Measurements from ENCODE around the gene SLCO2A1. TPM values are rescaled to one million over a fixed set of nuclear protein-coding genes. Genes with fewer than 3 reads are reported as not detected.
"Not testable (repeated sequence)": the region's sequence is repeated elsewhere in the genome, so short reads cannot be mapped to it uniquely, and the experiment has no call there.

Gene SLCO2A1
- total RNA-seq, result not detected

- CTCF ChIA-PET, result no interaction called here
- peak; percentile 28 for DNase-seq
Measured at GRCh38 chr3:134029734-134030378, at the start of gene SLCO2A1. Gene SLCO2A1, minus strand, starts transcription at chr3:134029925. Its CDS starts 123 bp downstream, at chr3:134029802.

GRCh38 chr3:134079111-134079547, 49.4 kb upstream of the SLCO2A1 start:
- CTCF ChIA-PET, result no interaction called here
- no peak overlapping the region for H3K27ac Mint-ChIP-seq
- no peaks in the 10 kb centered on the region for H3K27me3 Mint-ChIP-seq (ENCODE audit: low read depth)
- H3K4me3 Mint-ChIP-seq, result no peak overlapping the region
- no peaks in the 10 kb centered on the region for H3K36me3 Mint-ChIP-seq (ENCODE audit: low read depth)
- H3K9me3 Mint-ChIP-seq, result no peaks in the 10 kb centered on the region
- H3K4me1 Mint-ChIP-seq (ENCODE audit: low read depth), result no peaks in the 10 kb centered on the region
- DNase-seq, result no peak
- intact Hi-C loops (cut with micrococcal nuclease), result no loop called here

More at GRCh38 chr3:134029734-134030378, at the start of gene SLCO2A1:
- intact Hi-C loops (cut with micrococcal nuclease), result loop anchor here (5.0 kb wide), 1 partner anchor 88 kb away; no protein-coding TSS in a partner anchor
- H3K9me3 Mint-ChIP-seq, result no peaks in the 10 kb centered on the region
- no peak within 1 kb of the TSS for H3K27ac Mint-ChIP-seq
- peaks cover 39% of the 10 kb centered on the region for H3K27me3 Mint-ChIP-seq (ENCODE audit: low read depth)
- H3K4me1 Mint-ChIP-seq (ENCODE audit: low read depth), result peaks cover 8% of the 10 kb centered on the region
- H3K4me3 Mint-ChIP-seq, result peak within 1 kb of the TSS; percentile 63
- H3K36me3 Mint-ChIP-seq (ENCODE audit: low read depth), result no peaks in the 10 kb centered on the region

GRCh38 chr3:134078169-134078831, 48.6 kb upstream of the SLCO2A1 start:
- intact Hi-C loops (cut with micrococcal nuclease), result no loop called here
- Mint-ChIP-seq H3K9me3 (no peaks in the 10 kb centered on the region), H3K36me3 (ENCODE audit: low read depth) (no peaks in the 10 kb centered on the region), H3K4me1 (ENCODE audit: low read depth) (no peaks in the 10 kb centered on the region), H3K27ac (no peak overlapping the region), H3K4me3 (no peak overlapping the region), H3K27me3 (ENCODE audit: low read depth) (no peaks in the 10 kb centered on the region)
- no peak for DNase-seq
- CTCF ChIA-PET, result no interaction called here

- no peaks in the 10 kb centered on the region for H3K27me3 Mint-ChIP-seq (ENCODE audit: low read depth)
- H3K9me3 Mint-ChIP-seq, result no peaks in the 10 kb centered on the region
- no peak overlapping the region for H3K27ac Mint-ChIP-seq
- H3K4me1 Mint-ChIP-seq (ENCODE audit: low read depth), result no peaks in the 10 kb centered on the region
- DNase-seq, result no peak
- intact Hi-C loops (cut with micrococcal nuclease), result no loop called here
- H3K36me3 Mint-ChIP-seq (ENCODE audit: low read depth), result no peaks in the 10 kb centered on the region
- H3K4me3 Mint-ChIP-seq, result no peak overlapping the region
- CTCF ChIA-PET, result no interaction called here
Measured at GRCh38 chr3:134077649-134078161, 48.0 kb upstream of the SLCO2A1 start.

- Mint-ChIP-seq H3K9me3 (no peaks in the 10 kb centered on the region), H3K27ac (no peak overlapping the region), H3K36me3 (ENCODE audit: low read depth) (no peaks in the 10 kb centered on the region), H3K27me3 (ENCODE audit: low read depth) (no peaks in the 10 kb centered on the region), H3K4me1 (ENCODE audit: low read depth) (no peaks in the 10 kb centered on the region), H3K4me3 (no peak overlapping the region)
- DNase-seq, result no peak
- CTCF ChIA-PET, result interaction anchor here (0.7 kb wide), 1 partner anchor 147 kb away, joined by 3 read pairs; no protein-coding TSS in a partner anchor
- intact Hi-C loops (cut with micrococcal nuclease), result no loop called here
Measured at GRCh38 chr3:134076851-134077250, 47.1 kb upstream of the SLCO2A1 start.

- Mint-ChIP-seq H3K4me3 (no peak overlapping the region), H3K36me3 (ENCODE audit: low read depth) (no peaks in the 10 kb centered on the region), H3K4me1 (ENCODE audit: low read depth) (no peaks in the 10 kb centered on the region), H3K27ac (no peak overlapping the region), H3K27me3 (ENCODE audit: low read depth) (no peaks in the 10 kb centered on the region), H3K9me3 (no peaks in the 10 kb centered on the region)
- intact Hi-C loops (cut with micrococcal nuclease), result no loop called here
- CTCF ChIA-PET, result no interaction called here
- DNase-seq, result no peak
Measured at GRCh38 chr3:134075846-134076245, 46.1 kb upstream of the SLCO2A1 start.

- DNase-seq, result no peak
- H3K27ac Mint-ChIP-seq, result no peak overlapping the region
- no peaks in the 10 kb centered on the region for H3K27me3 Mint-ChIP-seq (ENCODE audit: low read depth)
- H3K9me3 Mint-ChIP-seq, result no peaks in the 10 kb centered on the region
- no peak overlapping the region for H3K4me3 Mint-ChIP-seq
- H3K36me3 Mint-ChIP-seq (ENCODE audit: low read depth), result no peaks in the 10 kb centered on the region
- H3K4me1 Mint-ChIP-seq (ENCODE audit: low read depth), result no peaks in the 10 kb centered on the region
- intact Hi-C loops (cut with micrococcal nuclease), result no loop called here
- CTCF ChIA-PET, result no interaction called here
Measured at GRCh38 chr3:134075568-134075825, 45.8 kb upstream of the SLCO2A1 start.

- no peaks in the 10 kb centered on the region for H3K36me3 Mint-ChIP-seq (ENCODE audit: low read depth)
- CTCF ChIA-PET, result no interaction called here
- no peak overlapping the region for H3K4me3 Mint-ChIP-seq
- no peak overlapping the region for H3K27ac Mint-ChIP-seq
- no peak for DNase-seq
- intact Hi-C loops (cut with micrococcal nuclease), result no loop called here
- H3K9me3 Mint-ChIP-seq, result no peaks in the 10 kb centered on the region
- no peaks in the 10 kb centered on the region for H3K4me1 Mint-ChIP-seq (ENCODE audit: low read depth)
- no peaks in the 10 kb centered on the region for H3K27me3 Mint-ChIP-seq (ENCODE audit: low read depth)
Measured at GRCh38 chr3:134074790-134075567, 45.3 kb upstream of the SLCO2A1 start.

- H3K4me3 Mint-ChIP-seq, result no peak overlapping the region
- intact Hi-C loops (cut with micrococcal nuclease), result no loop called here
- no peak overlapping the region for H3K27ac Mint-ChIP-seq
- DNase-seq, result no peak
- H3K36me3 Mint-ChIP-seq (ENCODE audit: low read depth), result no peaks in the 10 kb centered on the region
- CTCF ChIA-PET, result no interaction called here
- H3K4me1 Mint-ChIP-seq (ENCODE audit: low read depth), result no peaks in the 10 kb centered on the region
- no peaks in the 10 kb centered on the region for H3K27me3 Mint-ChIP-seq (ENCODE audit: low read depth)
- H3K9me3 Mint-ChIP-seq, result no peaks in the 10 kb centered on the region
Measured at GRCh38 chr3:134074001-134074789, 44.5 kb upstream of the SLCO2A1 start.

GRCh38 chr3:134073583-134073945, 43.8 kb upstream of the SLCO2A1 start:
- DNase-seq, result no peak
- Mint-ChIP-seq H3K4me3 (no peak overlapping the region), H3K27ac (no peak overlapping the region), H3K9me3 (no peaks in the 10 kb centered on the region), H3K27me3 (ENCODE audit: low read depth) (no peaks in the 10 kb centered on the region), H3K4me1 (ENCODE audit: low read depth) (no peaks in the 10 kb centered on the region), H3K36me3 (ENCODE audit: low read depth) (no peaks in the 10 kb centered on the region)
- intact Hi-C loops (cut with micrococcal nuclease), result no loop called here
- CTCF ChIA-PET, result no interaction called here

GRCh38 chr3:134072881-134073582, 43.3 kb upstream of the SLCO2A1 start:
- Mint-ChIP-seq H3K27ac (no peak overlapping the region), H3K27me3 (ENCODE audit: low read depth) (no peaks in the 10 kb centered on the region), H3K4me1 (ENCODE audit: low read depth) (no peaks in the 10 kb centered on the region), H3K36me3 (ENCODE audit: low read depth) (no peaks in the 10 kb centered on the region), H3K9me3 (no peaks in the 10 kb centered on the region), H3K4me3 (no peak overlapping the region)
- CTCF ChIA-PET, result no interaction called here
- no peak for DNase-seq
- intact Hi-C loops (cut with micrococcal nuclease), result no loop called here

- H3K36me3 Mint-ChIP-seq (ENCODE audit: low read depth); H3K27me3 Mint-ChIP-seq (ENCODE audit: low read depth); H3K27ac Mint-ChIP-seq; H3K4me3 Mint-ChIP-seq; DNase-seq; H3K4me1 Mint-ChIP-seq (ENCODE audit: low read depth); H3K9me3 Mint-ChIP-seq; intact Hi-C loops (cut with micrococcal nuclease); CTCF ChIA-PET: not testable (repeated sequence)
Measured at GRCh38 chr3:134070281-134070680, 40.6 kb upstream of the SLCO2A1 start.

Measured in activated naive CD4-positive, alpha-beta T cell treated with anti-CD3 and anti-CD28 coated beads for 36 hours (primary cell).